ENCODE results near the gene IDH3B.

DNA sequence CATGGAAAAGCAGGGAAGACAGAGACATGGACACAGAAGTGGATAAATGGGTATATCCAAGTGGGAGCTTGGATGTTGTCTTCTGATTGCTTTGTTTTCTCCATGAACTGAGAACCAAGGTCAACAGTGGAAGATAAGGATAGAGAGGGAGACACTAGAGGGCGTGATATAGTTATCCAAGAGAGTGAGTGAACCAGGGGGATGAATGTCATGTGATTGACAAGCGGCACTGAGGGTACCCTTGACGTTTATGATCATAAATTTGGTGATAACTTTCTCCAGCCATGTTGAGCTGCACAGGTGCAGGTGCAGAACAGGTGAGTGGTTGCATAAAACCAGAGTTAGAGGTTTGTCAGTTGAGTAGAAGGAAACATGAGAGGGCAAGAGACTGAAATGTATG is 49.3 kb upstream of the IDH3B start:
- TF ChIP-seq, protein P1, sequence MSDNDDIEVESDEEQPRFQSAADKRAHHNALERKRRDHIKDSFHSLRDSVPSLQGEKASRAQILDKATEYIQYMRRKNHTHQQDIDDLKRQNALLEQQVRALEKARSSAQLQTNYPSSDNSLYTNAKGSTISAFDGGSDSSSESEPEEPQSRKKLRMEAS (IDR thresholded peaks at IDR 0.05): no peak
- TF ChIP-seq, protein P2, sequence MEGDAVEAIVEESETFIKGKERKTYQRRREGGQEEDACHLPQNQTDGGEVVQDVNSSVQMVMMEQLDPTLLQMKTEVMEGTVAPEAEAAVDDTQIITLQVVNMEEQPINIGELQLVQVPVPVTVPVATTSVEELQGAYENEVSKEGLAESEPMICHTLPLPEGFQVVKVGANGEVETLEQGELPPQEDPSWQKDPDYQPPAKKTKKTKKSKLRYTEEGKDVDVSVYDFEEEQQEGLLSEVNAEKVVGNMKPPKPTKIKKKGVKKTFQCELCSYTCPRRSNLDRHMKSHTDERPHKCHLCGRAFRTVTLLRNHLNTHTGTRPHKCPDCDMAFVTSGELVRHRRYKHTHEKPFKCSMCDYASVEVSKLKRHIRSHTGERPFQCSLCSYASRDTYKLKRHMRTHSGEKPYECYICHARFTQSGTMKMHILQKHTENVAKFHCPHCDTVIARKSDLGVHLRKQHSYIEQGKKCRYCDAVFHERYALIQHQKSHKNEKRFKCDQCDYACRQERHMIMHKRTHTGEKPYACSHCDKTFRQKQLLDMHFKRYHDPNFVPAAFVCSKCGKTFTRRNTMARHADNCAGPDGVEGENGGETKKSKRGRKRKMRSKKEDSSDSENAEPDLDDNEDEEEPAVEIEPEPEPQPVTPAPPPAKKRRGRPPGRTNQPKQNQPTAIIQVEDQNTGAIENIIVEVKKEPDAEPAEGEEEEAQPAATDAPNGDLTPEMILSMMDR (IDR thresholded peaks at IDR 0.05 in 2 of 3, conservative IDR thresholded peaks at IDR 0.05 in 1 of 3; ENCODE audit: borderline replicate concordance in 1 of 3, insufficient read depth in 1 of 3, low read depth in 2 of 3, low read length in 2 of 3): peak; percentile 38 to 60 (median 47); a peak in 4 of 6 replicates
- TF ChIP-seq POLR2AphosphoS5 (IDR thresholded peaks at IDR 0.05; ENCODE audit: low read depth, low read length): no peak
